Lung (tissue), 12 donors: ENCODE measurements around the gene SH3TC1. TPM values are rescaled to one million over a fixed set of nuclear protein-coding genes. Genes with fewer than 3 reads are reported as not detected.
A peak's percentile ranks its signal among the peaks of the same experiment; 100 is the strongest.

Experiments used
- ATAC-seq: fragments of 200-7000 bp; cut with Tn5 transposase; one replicate; pipeline ENCODE4 v1.9.1; 2020; ENCODE audit warnings: moderate number of reproducible peaks; ENCODE audit not compliant: insufficient read depth, low FRiP score
- DNase-seq, 3 donors: peaks; one replicate each; pipeline ENCODE4 v3.0.0-alpha.2; 2013 to 2017
- H3K27ac ChIP-seq, 2 donors: one replicate each; pipeline ENCODE4 v1.5.1; 2013; ENCODE audit warnings: mild to moderate bottlenecking in 2 of 2, moderate library complexity in 2 of 2, control low read depth in 1 of 2, inconsistent platforms in 1 of 2, low read depth in 1 of 2, low read length in 1 of 2
- H3K27me3 ChIP-seq, 3 donors: one replicate each; pipeline ENCODE4 v1.5.1; 2013; ENCODE audit warnings: low read length in 2 of 3; ENCODE audit not compliant: control insufficient read depth in 3 of 3, insufficient read depth in 3 of 3
- H3K36me3 ChIP-seq, 4 donors: one replicate each; pipeline ENCODE4 v1.5.1; 2013; ENCODE audit warnings: low read length in 4 of 4, mild to moderate bottlenecking in 1 of 4, moderate library complexity in 1 of 4; ENCODE audit not compliant: control insufficient read depth in 4 of 4, insufficient read depth in 4 of 4
- H3K4me1 ChIP-seq, 5 donors: one replicate each; pipeline ENCODE4 v1.5.1; 2013; ENCODE audit warnings: low read length in 5 of 5, mild to moderate bottlenecking in 2 of 5, moderate library complexity in 1 of 5; ENCODE audit not compliant: control insufficient read depth in 5 of 5, insufficient read depth in 5 of 5
- H3K4me3 ChIP-seq: one replicate; pipeline ENCODE4 v1.5.1; 2013; ENCODE audit warnings: mild to moderate bottlenecking, control low read depth, moderate library complexity
- H3K9ac ChIP-seq, 2 donors: one replicate each; pipeline ENCODE4 v1.5.1; 2013; ENCODE audit warnings: low read length in 2 of 2, control low read depth in 1 of 2; ENCODE audit not compliant: insufficient read depth in 1 of 2
- H3K9me3 ChIP-seq, 4 donors: one replicate each; pipeline ENCODE4 v1.5.1; 2013; ENCODE audit warnings: low read length in 3 of 4, mild to moderate bottlenecking in 1 of 4, moderate library complexity in 1 of 4; ENCODE audit not compliant: control insufficient read depth in 4 of 4, insufficient read depth in 3 of 4
- CTCF ChIP-seq: IDR thresholded peaks from 2 replicates; pipeline ENCODE4 v1.5.1; 2012; ENCODE audit warnings: mild to moderate bottlenecking; ENCODE audit errors: control extremely low read depth, extremely low read depth
- WGBS, 2 donors: extraction: QIAGEN DNeasy Blood & Tissue Kit; methylation state at CpG; one replicate each; pipeline ENCODE4 v1.1.7; 2013; 5-methylcytosine and 5-hydroxymethylcytosine counted together
- polyA plus RNA-seq, 2 donors: library from polyadenylated mRNA; stranded (reverse); fragments of 200-250 nt; gene quantifications; one replicate each; pipeline ENCODE4 v1.2.1, GENCODE V29; 2013
- total RNA-seq, 2 donors: library from RNA; depleted of rRNA in 1 of 2; stranded (reverse); fragments of >200 nt in 1 of 2; gene quantifications; one replicate each; pipeline ENCODE4 v1.2.1, GENCODE V29; 2014 to 2021
- donor health status: control.
- donor health status: control.
- donor health status: Bipolar disorder and iron deficiency.
- donor health status: healthy.
- donor health status: DM: yes; HTN: yes; CAD: no.

SH3TC1 gene
- total and polyA plus RNA-seq, 4 donors, result 21.4 to 67.3 (median 38.1) TPM

- Histone ChIP-seq H3K4me1 (peaks cover 0 to 37% (median 33%) of the 10 kb centered on the region in 5 donors), H3K27ac (peak overlapping the region; percentile 29 to 95), H3K9ac (peak overlapping the region in 1 of 2 donors; percentile 44), H3K36me3 (peaks cover 0 to 4% (median 0%) of the 10 kb centered on the region in 4 donors), H3K9me3 (no peaks in the 10 kb centered on the region), H3K4me3 (peak overlapping the region; percentile 49), H3K27me3 (no peaks in the 10 kb centered on the region)
- ATAC-seq (peak; percentile 21), DNase-seq (peak; percentile 76 to 82 (median 78))
- no peak for TF ChIP-seq CTCF
- WGBS, 2 donors, result 15 to 21% methylated on average over 25 to 30 of the region's 30 CpGs
These were observed 1.3 kb downstream of the SH3TC1 start for GRCh38 chr4:8200302-8200975.

GRCh38 chr4:8201321-8201781, 2.3 kb downstream of the SH3TC1 start:
- no peaks in the 10 kb centered on the region for H3K9me3 ChIP-seq
- H3K27ac ChIP-seq, result peak overlapping the region in 1 of 2 donors; percentile 15
- no peaks in the 10 kb centered on the region for H3K27me3 ChIP-seq
- DNase-seq, result peak in 2 of 3 donors; percentile 36 to 48
- H3K4me3 ChIP-seq, result no peak overlapping the region
- no peak for ATAC-seq
- peaks cover 0 to 7% (median 0%) of the 10 kb centered on the region in 4 donors for H3K36me3 ChIP-seq
- H3K4me1 ChIP-seq, result peaks cover 0 to 35% (median 32%) of the 10 kb centered on the region in 5 donors
- no peak for TF ChIP-seq CTCF
- H3K9ac ChIP-seq, result peak overlapping the region in 1 of 2 donors; percentile 44
- 15 to 30% methylated on average over 9 of the region's 9 CpGs for WGBS, 2 donors

- TF ChIP-seq CTCF, result no peak
- DNase-seq (no peak), ATAC-seq (no peak)
- Histone ChIP-seq H3K9ac (no peak overlapping the region), H3K4me1 (peaks cover 0 to 35% (median 28%) of the 10 kb centered on the region in 5 donors), H3K36me3 (peaks cover 0 to 8% (median 0%) of the 10 kb centered on the region in 4 donors), H3K27me3 (no peaks in the 10 kb centered on the region), H3K9me3 (no peaks in the 10 kb centered on the region), H3K27ac (no peak overlapping the region), H3K4me3 (no peak overlapping the region)
- WGBS, 2 donors, result 61 to 78% methylated on average over 21 of the region's 21 CpGs
These were observed 3.3 kb downstream of the SH3TC1 start for GRCh38 chr4:8202108-8203051.
